NCI-H82 treated with DMSO at 0.1 percent for 48 hours (cell line): ENCODE results near the gene FUT6.

Source experiments
- DNase-seq: peaks from one replicate; lab custom pipeline; 2025; ENCODE audit not compliant: unreplicated experiment; lab: John Stamatoyannopoulos, UW

FUT6 gene

GRCh38 chr19:5806905-5807304 lies 32.6 kb downstream of the FUT6 start:
- no peak for DNase-seq

- no peak for DNase-seq
Observed at GRCh38 chr19:5806133-5806489, 33.4 kb downstream of the FUT6 start.

DNA sequence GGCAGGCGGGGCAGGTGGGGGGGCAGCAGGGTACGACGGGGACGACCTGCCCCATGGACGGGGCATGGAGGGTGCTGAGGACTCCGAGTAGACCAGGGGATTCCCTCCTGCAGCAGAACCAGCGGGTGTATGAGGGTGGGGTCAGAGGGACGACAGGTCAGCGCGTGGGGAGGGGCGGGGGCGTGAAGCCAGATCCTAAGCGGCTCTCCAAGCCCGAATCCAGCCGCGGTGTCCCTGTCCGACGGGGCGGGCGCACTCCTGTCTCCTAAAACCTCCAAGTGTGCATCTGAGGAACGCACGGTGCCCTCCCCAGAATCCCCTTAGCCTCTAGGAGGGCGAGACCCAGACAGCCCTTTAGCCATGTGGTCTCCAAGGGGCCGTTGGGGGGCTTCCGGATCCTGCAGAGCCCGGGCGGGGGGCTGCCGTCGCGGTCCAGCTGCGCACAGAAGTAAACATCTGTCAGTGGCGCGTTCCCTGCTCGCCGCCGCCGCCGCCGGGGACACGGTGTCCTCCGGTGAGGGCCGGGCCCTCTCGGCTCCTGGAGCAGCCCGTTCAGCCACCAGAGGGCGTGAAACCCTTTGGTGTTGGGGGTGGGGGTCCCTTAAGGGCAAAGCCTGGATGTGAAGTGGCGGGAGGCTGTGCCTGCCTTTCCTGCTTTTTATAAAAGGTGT lies 33.9 kb downstream of the FUT6 start:
- DNase-seq, result peak; percentile 40

GRCh38 chr19:5804516-5805461 lies 34.7 kb downstream of the FUT6 start, which contains the start of gene NRTN:
NRTN (plus strand) TSS chr19:5805067; CDS start chr19:5824166, 19,099 bp downstream.
- DNase-seq, result no peak

GRCh38 chr19:5803752-5804515 lies 35.6 kb downstream of the FUT6 start:
- DNase-seq, result peak; percentile 76

DNA sequence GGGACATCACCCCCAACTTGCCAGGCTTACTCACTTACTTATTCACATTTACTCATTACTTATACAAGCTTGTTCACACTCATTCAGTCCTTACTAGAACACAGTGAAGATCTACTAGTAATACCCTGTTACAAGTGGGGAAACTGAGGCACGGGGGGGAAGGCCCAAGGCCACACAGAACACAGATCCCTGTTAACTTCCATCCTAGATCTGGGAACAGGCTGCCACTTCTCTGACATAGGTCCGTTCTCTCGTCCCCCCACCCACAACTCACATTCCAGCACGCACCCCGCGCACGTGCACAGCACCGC lies 36.1 kb downstream of the FUT6 start:
- no peak for DNase-seq

- DNase-seq, result peak; percentile 19
Observed at GRCh38 chr19:5801796-5802619, 37.5 kb downstream of the FUT6 start.

DNA sequence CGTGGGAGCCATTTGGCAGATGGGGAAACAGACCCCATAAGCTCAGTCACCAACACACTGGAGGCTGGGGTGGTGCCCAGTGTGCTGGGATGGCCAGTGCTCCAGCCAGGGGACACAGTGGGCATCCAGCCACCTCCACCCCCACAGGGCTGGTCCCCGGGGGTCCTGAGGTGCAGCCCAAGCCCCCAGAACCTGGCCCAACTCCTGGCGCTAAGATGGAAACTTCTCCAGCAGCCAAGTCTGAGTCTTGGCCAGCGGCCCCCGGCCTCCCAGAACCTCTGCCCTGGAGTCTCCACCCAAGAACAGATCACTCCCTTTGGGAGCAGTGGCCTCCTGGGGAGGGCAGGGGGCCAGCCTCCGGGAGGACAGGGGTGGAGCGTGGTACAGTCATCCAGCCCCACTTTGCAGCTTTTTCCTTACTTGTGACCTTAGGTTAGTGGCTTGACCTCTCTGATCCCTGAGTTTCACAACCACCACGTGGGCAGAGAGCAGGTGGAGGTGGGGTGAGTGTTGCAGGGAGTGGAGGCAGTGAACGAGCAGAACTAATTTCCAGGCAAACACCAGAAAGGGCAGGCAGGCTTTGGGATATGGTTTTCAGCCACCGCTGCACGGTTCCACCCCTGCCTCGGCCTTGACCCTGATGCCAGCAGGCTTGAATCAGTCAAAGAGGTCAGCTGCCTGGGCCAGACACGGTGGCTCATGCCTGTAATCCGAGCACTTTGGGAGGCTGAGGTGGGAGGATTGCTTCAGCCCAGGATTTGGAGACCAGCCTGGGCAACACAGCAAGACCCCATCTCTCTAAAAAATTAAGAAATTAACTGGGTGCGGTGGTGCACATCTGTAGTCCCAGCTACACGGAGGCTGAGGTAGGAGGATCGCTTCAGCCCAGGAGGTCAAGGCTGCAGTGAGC lies 38.9 kb downstream of the FUT6 start:
- DNase-seq, result no peak

- DNase-seq, result no peak
Observed at GRCh38 chr19:5799247-5800241, 40.0 kb downstream of the FUT6 start.

- DNase-seq, result no peak
Observed at GRCh38 chr19:5798244-5798643, 41.3 kb downstream of the FUT6 start.

DNA sequence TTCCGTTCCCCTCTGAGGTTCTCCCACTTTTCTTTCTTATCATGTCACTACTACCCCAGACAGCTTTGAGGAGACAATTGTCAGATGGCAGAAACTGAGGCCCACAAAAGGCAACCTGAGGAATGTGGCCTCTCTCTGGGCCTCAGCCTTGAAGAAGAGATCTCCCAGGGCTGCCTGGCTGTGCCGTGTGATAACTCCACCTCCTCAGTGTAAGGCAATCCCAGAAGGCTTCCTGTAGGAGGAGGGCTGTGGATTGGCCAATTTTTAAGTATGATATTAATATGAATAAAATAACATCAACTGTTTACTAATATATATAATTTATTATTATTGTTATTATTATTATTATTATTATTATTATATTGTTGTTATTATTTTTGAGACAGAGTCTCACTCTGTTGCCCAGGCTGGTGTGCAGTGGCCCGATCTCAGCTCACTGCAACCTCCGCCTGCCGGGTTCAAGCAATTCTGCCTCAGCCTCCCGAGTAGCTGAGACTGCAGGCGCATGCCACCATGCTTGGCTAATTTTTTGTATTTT lies 44.1 kb downstream of the FUT6 start:
- DNase-seq, result no peak

GRCh38 chr19:5793188-5793587 lies 46.3 kb downstream of the FUT6 start:
- DNase-seq, result no peak

GRCh38 chr19:5792224-5792623 lies 47.3 kb downstream of the FUT6 start:
- no peak for DNase-seq

DNA sequence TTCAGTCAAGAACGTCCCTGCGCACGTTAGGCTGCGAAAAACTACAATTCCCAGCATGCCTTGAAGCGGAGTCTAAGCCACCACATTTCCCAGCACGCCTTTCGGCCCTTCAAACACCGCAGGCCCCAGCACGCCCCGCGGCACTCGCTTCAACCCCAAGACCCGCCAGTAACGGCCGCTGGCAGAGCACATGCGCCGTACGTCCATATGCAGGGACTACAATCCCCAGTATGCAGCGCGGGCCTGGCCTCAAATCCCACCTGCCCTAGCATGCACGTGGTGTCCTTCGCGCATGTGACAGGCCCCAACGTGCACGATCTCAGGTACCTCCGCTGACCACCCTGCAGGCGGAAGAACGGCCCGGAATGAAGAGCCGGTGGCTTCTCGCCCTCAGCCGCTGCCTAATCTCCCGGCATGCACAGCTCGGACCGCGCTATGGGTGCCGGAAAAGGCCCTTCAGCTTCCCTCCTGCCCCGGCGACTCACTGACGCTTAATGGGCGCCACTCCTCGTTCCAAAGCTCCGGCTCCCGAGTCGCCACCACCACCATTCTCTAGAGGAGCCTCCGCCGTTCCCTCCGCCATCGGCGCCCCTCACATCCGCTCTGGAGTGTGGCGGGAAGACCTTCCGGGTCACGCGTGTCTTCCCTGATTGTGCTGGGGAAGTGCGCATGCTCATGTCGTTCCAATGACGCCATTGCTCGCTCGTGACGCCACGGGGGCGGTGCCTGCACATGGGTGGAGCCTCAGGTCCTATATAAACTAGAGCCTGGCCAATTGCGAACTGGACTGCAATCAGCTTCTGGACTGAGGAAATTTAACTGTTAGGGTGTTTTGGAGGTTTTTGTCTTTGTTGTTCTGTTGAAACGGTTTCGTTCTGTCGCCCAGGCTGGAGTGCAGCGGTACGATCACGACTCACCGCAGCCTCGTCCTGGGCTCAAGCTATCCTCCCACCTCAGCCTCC lies 48.7 kb downstream of the FUT6 start, which contains the start of gene DUS3L:
DUS3L (minus strand) TSS at position 605 of the 962 bp plus-strand sequence; CDS start at position 583, 22 bp downstream.
- DNase-seq, result peak; percentile 66

DNA sequence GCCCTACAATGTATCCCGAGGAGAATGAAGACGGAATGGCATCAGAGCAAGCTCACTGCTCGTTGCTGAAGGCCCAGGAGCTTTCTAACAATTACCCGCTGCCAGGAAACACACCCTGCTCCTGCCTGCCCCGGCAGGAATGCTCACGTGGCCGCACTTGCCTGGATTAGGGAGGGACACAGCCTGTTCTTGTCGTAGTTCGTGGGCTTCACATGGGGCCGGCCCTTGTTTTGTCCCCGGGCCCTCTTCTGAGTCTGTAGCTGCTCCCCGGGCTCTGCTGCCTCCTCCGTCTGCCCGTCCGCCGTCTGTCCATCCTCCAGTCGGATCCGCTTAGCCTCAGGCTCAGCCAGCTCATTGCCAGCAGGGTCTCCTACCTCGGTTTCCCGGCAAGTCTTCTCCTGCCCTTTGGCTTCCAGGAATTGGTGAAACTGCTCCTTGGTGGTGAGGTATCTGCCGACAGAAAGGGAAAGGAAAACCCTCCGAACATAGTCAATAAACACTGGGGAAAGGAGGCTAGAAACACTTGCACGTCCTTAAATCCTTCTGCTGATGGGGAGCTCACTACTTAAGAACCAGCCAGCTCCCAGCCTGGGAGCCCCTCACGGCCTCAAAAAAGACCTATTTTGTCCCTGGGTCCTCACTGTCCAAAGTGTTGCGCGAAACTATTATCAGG lies 49.5 kb downstream of the FUT6 start:
- no peak for DNase-seq

DNA sequence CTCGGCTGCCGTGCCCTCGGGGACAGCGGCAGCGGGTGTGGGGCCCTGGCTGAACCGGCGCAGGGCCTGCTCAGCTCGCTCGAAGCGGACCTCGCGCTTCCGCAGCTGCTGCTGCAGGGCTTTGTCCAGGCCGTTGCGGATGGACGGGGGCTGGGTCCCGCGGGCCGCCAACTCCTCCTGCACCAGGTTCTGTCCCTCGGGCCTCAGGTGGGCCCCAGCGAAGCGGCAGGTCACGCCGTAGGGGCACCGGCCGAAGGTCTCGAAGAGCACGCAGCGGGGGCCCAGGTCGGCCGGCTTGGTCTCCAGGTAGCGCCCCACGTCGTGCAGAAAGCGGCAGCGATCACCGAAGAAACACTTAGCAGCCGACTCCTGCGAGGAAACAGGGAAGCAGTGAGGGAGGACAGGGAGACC lies 50.1 kb downstream of the FUT6 start:
- DNase-seq, result no peak
